TTC549 (cell line): ENCODE results near the gene HES2.
"Not testable (repeated sequence)": the region's sequence is repeated elsewhere in the genome, so short reads cannot be mapped to it uniquely, and the experiment has no call there.

Source experiments
- FAIRE-seq: peaks from 2 replicates; lab custom pipeline; 2012; peaks lifted over from hg19 to GRCh38; lab: Jason Lieb, UNC

Gene HES2

GRCh38 chr1:6417961-6418667, 1.6 kb downstream of the HES2 start:
- FAIRE-seq = no peak

GRCh38 chr1:6416906-6417305, 2.8 kb downstream of the HES2 start:
- FAIRE-seq = no peak

GRCh38 chr1:6416295-6416656, 3.4 kb downstream of the HES2 start:
- FAIRE-seq = no peak

- FAIRE-seq = no peak
Measured at GRCh38 chr1:6414881-6415626, 4.7 kb downstream of the HES2 start.

- no peak for FAIRE-seq
Measured at GRCh38 chr1:6414443-6414844, 5.3 kb downstream of the HES2 start.

GRCh38 chr1:6412896-6413295, 6.8 kb downstream of the HES2 start:
- no peak for FAIRE-seq

GRCh38 chr1:6410248-6410893, 9.3 kb downstream of the HES2 start:
- no peak for FAIRE-seq

- FAIRE-seq = no peak
Measured at GRCh38 chr1:6409733-6410132, 10.0 kb downstream of the HES2 start.

- FAIRE-seq = no peak
Measured at GRCh38 chr1:6409053-6409452, 10.7 kb downstream of the HES2 start.

- FAIRE-seq = no peak
Measured at GRCh38 chr1:6408023-6408422, 11.7 kb downstream of the HES2 start.

GRCh38 chr1:6401673-6402072, 18.0 kb downstream of the HES2 start:
- no peak for FAIRE-seq

GRCh38 chr1:6399294-6399693, 20.4 kb downstream of the HES2 start:
- no peak for FAIRE-seq

- no peak for FAIRE-seq
Measured at GRCh38 chr1:6397844-6398441, 21.8 kb downstream of the HES2 start.

- FAIRE-seq = no peak
Measured at GRCh38 chr1:6396998-6397397, 22.7 kb downstream of the HES2 start.

- FAIRE-seq = not testable (repeated sequence)
Measured at GRCh38 chr1:6395781-6396244, 23.9 kb downstream of the HES2 start.

GRCh38 chr1:6395130-6395529, 24.6 kb downstream of the HES2 start:
- not testable (repeated sequence) for FAIRE-seq

GRCh38 chr1:6393400-6394187, 26.1 kb downstream of the HES2 start, which contains the start of gene ACOT7:
Gene ACOT7, minus strand, starts transcription at chr1:6393767. Its CDS starts 368 bp downstream, at chr1:6393399.
- FAIRE-seq = no peak

- no peak for FAIRE-seq
Measured at GRCh38 chr1:6392809-6393399, 26.8 kb downstream of the HES2 start.

- no peak for FAIRE-seq
Measured at GRCh38 chr1:6391951-6392808, 27.5 kb downstream of the HES2 start.

GRCh38 chr1:6389971-6390370, 29.7 kb downstream of the HES2 start:
- FAIRE-seq = no peak
